Measurements from ENCODE around the gene PLCB3.
"Not testable (repeated sequence)": the region's sequence is repeated elsewhere in the genome, so short reads cannot be mapped to it uniquely, and the experiment has no call there.

The PLCB3 gene

DNA sequence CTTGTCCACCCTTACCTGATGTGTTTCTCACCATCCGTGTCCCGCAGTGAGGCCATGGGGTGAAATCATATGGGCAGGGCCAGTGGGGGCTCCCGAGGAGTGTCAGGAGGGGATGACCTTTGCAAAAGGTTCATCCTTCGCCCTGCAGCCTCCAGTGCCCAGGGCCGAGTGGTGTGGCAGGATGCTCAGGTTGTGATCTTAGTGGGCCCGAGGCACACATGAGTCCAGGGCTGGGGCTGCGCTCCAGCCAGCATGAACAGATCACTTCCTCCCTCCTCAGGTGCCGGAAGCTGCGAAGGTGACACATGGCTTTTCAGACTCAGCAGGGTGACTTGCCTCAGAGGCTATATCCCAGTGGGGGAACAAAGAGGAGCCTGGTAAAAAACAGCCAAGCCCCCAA is 13.3 kb upstream of the PLCB3 start:
- no peak for DNase-seq

GRCh38 chr11:64238999-64239398 is 12.3 kb upstream of the PLCB3 start:
- no peak for DNase-seq

DNA sequence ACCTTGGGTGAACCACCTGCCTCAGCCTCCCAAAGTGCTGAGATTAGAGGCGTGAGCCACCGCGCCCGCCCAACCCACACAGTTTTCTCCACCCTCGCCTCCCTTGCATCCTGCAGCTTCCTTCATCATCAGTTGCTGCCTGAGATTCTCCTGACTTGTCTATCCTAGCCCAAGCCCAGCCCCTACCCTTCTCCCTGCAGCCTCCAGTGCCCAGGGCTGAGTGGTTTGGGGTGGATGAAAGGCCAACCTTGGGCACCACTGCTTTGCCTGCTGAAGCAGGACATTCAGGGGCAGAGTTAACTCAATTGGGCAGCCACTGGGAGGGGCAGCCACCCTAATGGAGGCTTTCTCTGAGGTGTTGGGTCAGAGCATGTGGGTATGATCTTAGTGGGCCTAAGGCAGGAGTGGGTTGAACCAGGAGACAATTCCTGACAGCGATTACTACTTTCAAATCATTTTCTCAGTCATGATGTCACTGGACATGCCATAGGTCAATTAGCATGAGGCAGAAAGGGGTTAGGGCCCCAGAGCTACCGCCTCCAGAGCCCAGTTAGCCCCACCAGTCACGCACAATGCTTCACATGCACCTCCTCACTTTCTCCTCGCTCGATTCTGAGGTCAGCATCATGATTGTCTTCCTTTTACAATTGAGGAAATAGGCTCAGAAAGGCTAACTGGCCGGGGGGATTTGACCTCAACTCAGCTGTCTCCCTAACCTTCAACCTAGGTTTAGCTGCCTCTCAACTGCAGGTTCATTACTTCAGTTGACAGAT is 11.5 kb upstream of the PLCB3 start:
- no peak for DNase-seq

GRCh38 chr11:64240435-64241240 is 10.7 kb upstream of the PLCB3 start, which contains the start of gene FKBP2:
FKBP2 (plus strand) TSS chr11:64241095; CDS start chr11:64242388, 1,293 bp downstream.
- DNase-seq, result peak; percentile 98

DNA sequence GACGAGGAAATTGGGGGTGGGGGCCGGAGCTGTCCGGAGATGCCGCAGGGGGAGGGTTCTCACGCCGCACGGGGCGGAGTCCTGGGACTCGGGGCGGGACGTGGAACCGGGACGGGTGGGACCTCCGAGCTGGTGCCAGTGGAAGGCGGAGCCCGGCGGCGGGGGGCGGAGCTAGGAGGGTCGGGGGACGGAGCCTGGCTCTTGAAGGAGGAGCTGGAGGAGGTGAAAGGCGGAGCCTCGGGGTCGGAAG is 10.2 kb upstream of the PLCB3 start:
- DNase-seq, result peak; percentile 99

DNA sequence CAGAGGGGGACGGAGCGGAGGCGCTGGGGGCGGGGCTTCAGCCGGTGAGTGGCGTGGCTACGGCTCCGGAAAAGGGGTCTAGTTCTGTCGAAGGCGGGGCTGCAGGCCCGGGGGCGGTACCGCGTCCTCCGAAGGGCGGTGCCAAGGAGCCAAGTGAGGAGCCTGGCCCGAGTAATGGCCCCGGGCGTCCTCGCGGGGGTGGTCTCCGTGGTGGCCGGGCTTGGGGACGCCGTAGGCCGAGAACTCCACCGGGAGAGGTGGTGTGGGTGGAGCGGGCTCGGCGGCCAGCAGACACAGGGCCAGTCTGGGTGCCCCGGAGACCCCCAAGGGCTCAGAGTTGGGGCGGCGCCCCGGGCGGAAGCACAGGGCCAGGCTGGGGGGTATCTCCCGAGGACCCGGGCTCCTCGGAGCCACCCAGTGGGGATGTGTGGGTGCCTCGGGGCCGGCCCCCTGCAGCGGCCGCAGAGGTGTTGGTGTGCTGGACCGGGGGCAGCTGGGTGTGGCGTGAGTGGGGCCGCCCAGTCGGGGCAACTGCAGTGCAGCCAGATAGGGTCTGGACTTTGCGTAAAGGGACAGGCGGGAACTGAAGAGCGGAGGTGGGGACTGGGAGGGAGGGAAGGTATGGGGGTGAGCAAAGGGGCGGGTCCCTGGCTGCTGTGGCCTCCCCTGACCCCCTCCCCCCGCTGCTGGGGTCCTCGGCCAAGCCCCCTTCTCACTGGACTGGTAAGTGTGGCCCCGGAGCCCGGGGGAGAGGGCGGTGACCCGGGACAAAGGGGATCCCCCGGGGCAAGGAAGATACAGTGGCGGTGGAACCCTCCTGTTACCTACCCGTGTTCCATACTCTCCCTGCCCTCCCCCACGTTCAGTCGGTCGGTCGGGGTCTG is 9.6 kb upstream of the PLCB3 start:
- DNase-seq, result peak; percentile 21

- DNase-seq, result no peak
These were observed 8.0 kb upstream of the PLCB3 start for GRCh38 chr11:64243236-64243854.

GRCh38 chr11:64244107-64244506 is 7.2 kb upstream of the PLCB3 start:
- no peak for DNase-seq

- no peak for DNase-seq
These were observed 6.4 kb upstream of the PLCB3 start for GRCh38 chr11:64244966-64245365.

DNA sequence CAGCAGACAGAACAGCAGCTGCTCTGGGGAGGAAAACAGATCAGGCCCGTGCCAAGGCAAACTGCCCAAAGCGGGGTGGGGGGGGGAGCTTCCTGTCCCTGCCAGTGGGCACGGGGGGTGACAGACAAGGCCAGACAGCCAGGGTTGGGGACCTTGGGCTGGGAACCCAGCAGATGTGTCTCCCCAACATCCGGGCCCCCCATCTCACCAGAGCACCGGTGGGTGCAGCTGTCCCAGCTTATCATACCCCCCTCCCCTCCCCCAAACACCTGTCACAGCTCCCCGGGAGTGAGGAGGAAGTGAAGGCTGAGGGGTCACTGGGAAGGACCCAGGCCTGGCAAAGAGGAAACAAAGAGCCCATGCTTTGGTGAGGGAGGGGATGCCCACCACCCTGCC is 5.9 kb upstream of the PLCB3 start:
- no peak for DNase-seq

DNA sequence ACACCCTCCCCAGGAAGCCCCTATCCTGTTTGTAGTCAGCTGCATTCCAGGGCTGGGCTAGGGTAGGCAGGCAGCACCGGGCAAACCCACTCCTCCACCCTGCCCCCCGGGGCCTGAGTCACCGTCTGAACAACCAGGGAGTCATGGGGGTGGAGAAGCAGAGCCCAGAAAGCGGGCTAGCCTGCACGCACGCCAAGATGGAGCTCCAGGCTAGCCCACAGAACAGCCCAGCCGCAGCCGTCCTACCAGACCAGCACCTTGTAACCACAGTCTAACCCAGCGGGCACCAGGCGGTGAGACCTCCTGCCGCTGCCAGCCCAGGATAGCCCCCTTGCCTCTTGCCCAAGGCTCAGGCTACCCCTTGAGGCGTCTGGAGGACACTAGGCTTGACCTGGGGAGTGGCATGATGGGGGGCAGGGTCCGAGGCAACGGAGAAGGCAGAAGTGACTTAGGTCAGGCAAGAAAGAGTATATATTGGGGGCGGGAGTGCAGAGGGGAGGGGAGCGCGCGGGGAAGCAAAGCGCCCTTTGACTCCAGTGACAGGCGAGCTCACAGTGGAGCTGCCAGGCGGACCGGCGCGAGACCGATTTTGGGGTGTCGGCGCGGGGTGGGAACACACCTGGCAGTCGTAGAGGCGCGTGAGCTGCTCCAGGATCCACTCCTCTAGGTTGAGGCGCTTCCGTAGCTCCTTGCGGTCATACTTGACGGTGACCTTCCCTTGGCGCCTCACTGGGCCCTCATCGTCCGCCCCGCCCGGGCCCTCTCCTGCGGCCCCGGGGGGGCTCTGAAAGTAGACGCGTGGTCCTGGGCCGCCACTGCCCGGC is 5.3 kb upstream of the PLCB3 start:
- DNase-seq, result peak; percentile 58

DNA sequence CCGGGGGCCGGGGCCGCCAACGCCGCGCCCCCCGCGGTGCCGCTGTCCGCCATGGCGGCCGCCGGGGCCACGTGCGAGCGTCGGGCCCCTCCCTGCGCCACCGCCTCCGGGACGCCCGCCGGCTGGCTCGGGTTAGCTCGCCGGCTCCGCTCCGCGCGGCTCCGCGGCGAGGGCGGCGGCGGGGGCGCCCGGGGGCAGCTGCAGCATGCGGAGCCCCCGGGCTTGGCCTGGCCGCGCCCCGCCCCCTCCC is 4.8 kb upstream of the PLCB3 start:
- DNase-seq, result not testable (repeated sequence)

- DNase-seq, result peak; percentile 91
These were observed 4.2 kb upstream of the PLCB3 start, which contains the start of gene PPP1R14B for GRCh38 chr11:64246871-64247728. PPP1R14B (minus strand) TSS chr11:64246943; CDS start chr11:64246673, 270 bp downstream.

GRCh38 chr11:64247729-64248531 is 3.4 kb upstream of the PLCB3 start:
- DNase-seq, result peak; percentile 39

- no peak for DNase-seq
These were observed 2.8 kb upstream of the PLCB3 start for GRCh38 chr11:64248578-64248977.

- DNase-seq, result no peak
These were observed 2.3 kb upstream of the PLCB3 start for GRCh38 chr11:64249038-64249437.

DNA sequence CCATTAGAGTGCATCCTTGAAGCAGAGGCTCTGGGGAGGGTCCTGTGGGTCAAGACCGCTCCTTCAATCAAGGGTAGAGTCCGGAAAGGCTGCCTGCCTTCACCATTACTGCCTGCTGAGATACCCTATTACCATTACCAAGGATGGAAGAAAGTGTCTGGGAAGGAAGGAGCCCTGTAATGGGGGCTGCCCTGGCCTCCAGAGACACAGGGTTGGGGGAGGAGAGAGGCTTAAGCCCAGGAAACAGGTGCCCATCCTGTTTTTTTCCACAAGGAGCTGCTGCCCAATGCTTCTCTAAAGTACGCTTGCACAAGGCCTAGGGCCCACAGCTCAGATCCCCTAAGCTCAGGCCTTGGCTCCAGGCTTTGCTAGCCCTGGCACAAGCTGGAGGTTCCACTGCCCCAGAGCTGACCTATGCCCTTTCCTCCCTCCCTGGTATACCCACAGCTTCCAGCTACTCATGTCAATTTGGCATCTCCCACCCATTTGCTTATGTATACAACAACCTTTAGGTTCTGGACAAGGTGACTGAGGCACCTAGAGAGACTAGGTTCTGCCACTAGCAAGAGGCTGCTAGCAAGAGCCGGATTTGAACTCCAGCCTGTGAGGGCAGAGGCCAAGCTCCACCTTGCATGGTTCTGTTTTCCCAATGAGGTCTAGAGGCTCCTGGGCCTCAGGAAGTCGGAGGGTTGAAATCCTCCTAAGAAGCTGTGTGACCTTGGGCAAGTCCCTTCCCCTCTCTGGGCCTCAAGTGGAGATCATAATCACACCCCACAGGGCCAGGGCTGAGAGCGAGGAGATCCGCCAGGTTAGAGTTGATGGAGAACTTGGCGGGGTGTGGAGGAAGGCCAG is 1.5 kb upstream of the PLCB3 start:
- DNase-seq, result no peak

DNA sequence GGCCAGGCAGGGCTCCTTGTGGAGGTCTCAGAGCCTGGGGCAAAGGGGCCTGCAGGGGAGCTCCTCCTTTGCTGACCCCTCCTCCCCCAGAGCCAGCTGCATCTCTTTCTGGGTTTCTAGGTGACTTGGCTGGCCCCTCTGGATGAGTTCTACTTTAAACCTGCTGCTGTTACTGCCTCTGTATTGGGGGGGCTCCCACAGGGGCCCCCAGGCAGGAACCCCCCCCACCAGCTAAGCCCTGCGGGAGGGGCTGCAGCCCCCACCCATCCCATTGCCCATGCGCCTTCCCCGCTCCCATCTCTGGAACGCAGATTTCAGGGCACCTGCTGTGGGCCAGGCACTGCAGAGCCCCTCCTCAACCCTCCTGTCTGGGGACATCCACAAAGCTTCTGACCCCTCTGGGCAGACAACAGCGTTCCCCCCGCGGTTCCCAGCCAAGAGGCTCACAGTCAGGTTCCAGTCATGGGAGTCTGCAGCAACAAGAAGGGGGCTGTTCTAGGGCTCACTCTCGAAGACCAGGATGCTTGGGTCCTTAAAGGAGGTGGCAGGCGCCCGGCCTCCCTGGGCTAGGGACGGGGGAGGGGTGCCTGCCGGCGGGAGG is 815 bp upstream of the PLCB3 start:
- peak; percentile 53 for DNase-seq

DNA sequence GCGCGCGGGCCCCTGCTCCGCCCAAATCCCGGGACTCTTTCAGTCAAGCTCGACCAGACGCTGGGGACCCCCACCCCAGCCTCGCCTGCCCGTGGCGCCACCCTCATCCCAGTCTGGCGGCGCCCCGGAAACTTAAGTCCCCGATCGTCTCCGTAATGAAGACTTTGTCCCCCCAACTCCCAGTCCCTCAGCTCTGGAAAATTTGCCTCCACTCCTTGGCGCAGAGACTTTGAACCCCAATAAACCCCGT is 348 bp downstream of the PLCB3 start:
- no peak for DNase-seq

Data from NCI-H345 (cell line).